Measurements from ENCODE around the gene TEKT5. TPM values are rescaled to one million over a fixed set of nuclear protein-coding genes. Genes with fewer than 3 reads are reported as not detected.

TEKT5 gene
- total RNA-seq, 6 experiments from 2014 or later, result not detected

GRCh38 chr16:10605636-10606035, 89.1 kb downstream of the TEKT5 start:
- Mint-ChIP-seq H3K4me3 (no peak overlapping the region), H3K27me3 (ENCODE audit: insufficient read depth) (peaks cover 20% of the 10 kb centered on the region), H3K27ac (no peak overlapping the region), H3K36me3 (ENCODE audit: low read depth) (no peaks in the 10 kb centered on the region), H3K4me1 (ENCODE audit: low read depth) (peaks cover 16% of the 10 kb centered on the region), H3K9me3 (no peaks in the 10 kb centered on the region; the same call in 1 of the 2 replicates)
- DNase-seq, result no peak
- TF ChIP-seq CTCF (IDR thresholded peaks at IDR 0.05), result no peak

DNA sequence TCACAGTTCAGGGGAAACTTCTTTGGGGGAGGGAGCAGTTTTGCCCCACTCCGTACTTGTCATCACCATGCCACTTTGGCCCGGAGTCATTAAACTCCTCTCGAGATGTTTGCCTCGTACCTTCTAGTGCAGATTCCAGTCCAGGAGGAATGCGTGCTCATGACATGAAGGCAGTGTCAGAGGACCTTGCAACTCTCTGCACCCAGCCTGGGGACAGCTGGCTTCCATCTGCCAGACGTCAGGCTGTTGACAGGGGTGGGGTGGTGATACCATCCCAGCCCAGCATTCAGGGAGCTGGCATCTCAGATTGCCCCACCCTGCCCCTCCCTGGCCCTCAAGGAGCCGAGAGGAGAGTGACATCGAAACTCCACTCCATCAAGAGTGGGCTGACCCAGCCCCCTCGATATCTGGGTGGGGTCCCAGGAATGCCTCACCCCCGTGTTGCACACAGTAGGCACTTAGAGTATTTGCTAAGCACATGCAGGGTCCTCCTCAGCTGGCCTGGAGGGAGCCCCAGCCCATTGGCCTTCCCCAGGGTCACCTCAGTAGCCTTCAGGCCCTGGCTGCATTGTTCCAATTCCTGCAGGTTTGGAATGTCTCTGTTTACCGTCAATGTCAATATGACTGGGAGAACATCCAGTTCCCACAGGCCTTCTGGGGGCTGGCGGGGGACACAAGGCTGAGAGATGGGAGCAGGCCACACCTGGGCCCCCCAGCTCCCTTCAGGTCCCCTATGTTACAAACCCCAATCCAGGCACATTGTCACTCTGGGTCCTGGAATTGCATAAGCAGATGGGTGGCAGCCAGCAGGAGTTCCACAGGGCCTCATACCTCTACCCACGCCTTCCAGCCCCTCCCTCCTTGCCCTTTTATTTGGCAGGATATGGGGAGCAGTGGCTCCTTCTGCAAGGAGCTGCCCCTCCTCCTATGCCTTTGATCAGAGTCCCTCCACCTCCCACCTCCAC, 93.0 kb downstream of the TEKT5 start:
- no peaks in the 10 kb centered on the region for H3K36me3 Mint-ChIP-seq (ENCODE audit: low read depth)
- peaks cover 35% of the 10 kb centered on the region for H3K27me3 Mint-ChIP-seq (ENCODE audit: insufficient read depth)
- H3K27ac Mint-ChIP-seq, result no peak overlapping the region
- no peaks in the 10 kb centered on the region; the same call in 1 of the 2 replicates for H3K9me3 Mint-ChIP-seq
- no peak for DNase-seq
- H3K4me3 Mint-ChIP-seq, result no peak overlapping the region
- H3K4me1 Mint-ChIP-seq (ENCODE audit: low read depth), result no peaks in the 10 kb centered on the region
- TF ChIP-seq CTCF (IDR thresholded peaks at IDR 0.05), result no peak

DNA sequence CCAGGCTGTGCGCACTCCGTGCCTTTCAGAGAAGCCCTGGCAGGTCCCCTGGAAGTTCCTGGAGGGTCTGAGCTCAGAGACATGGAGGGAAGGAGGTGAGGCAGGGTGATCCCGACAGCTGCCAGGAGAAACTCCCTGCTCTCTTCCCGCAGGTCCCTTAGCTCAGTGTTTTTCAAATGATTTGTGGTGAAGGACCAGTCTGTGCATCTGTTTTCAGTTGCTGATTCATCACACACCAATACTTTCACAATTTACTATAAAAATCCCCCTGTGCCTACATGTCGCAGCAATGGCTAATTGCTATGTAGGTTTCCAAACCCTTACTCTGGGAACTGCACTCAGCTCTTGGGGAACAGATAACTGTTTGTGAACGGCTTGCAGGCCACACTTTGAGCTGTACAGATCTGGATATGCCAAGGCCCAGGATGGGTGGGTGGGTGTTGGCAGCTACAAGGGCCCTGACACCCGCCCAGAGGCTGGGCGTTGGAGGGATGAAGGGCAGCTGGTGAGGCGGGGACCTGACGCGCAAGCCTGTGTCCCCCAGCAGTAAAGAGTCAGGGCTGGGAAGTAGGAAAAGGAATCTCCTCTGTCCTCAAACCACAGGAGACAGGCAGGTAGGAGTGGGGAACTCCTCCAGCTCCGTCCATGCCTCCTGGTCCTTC, 93.8 kb downstream of the TEKT5 start:
- no peaks in the 10 kb centered on the region for H3K36me3 Mint-ChIP-seq (ENCODE audit: low read depth)
- no peak for TF ChIP-seq CTCF (IDR thresholded peaks at IDR 0.05)

GRCh38 chr16:10599626-10600025, 95.1 kb downstream of the TEKT5 start:
- peaks cover 30% of the 10 kb centered on the region for H3K27me3 Mint-ChIP-seq (ENCODE audit: insufficient read depth)
- H3K36me3 Mint-ChIP-seq (ENCODE audit: low read depth), result no peaks in the 10 kb centered on the region
- no peak for TF ChIP-seq CTCF (IDR thresholded peaks at IDR 0.05)
- DNase-seq, result no peak
- no peaks in the 10 kb centered on the region; the same call in 1 of the 2 replicates for H3K9me3 Mint-ChIP-seq
- H3K27ac Mint-ChIP-seq, result no peak overlapping the region
- no peak overlapping the region for H3K4me3 Mint-ChIP-seq
- no peaks in the 10 kb centered on the region for H3K4me1 Mint-ChIP-seq (ENCODE audit: low read depth)

More for the DNA sequence above, 93.8 kb downstream of the TEKT5 start:
- H3K4me1 Mint-ChIP-seq (ENCODE audit: low read depth), result no peaks in the 10 kb centered on the region
- no peak overlapping the region for H3K4me3 Mint-ChIP-seq
- H3K27ac Mint-ChIP-seq, result no peak overlapping the region
- DNase-seq, result no peak
- peaks cover 34% of the 10 kb centered on the region for H3K27me3 Mint-ChIP-seq (ENCODE audit: insufficient read depth)
- H3K9me3 Mint-ChIP-seq, result no peaks in the 10 kb centered on the region; the same call in 1 of the 2 replicates

DNA sequence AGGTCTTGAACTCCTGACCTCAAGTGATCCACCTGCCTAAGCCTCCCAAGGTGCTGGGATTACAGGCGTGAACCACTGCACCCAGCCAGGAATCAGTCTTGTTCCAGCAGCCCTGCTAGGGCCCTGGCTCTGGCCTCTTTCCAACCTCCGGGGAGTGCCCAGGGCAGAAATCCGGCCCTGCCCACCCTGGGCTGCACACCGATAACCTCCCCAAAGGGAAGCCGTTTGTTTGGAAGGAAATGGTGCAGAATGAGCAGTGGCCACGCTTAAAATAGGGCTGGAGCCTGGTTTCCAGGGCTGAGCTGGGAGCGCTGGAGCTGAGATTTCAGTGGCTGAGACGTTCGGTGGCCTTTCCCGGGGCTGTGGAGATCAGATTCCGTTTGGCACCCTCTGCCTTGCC, 96.6 kb downstream of the TEKT5 start:
- Mint-ChIP-seq H3K4me3 (no peak overlapping the region), H3K4me1 (ENCODE audit: low read depth) (no peaks in the 10 kb centered on the region), H3K9me3 (no peaks in the 10 kb centered on the region; the same call in 1 of the 2 replicates), H3K27ac (no peak overlapping the region), H3K36me3 (ENCODE audit: low read depth) (no peaks in the 10 kb centered on the region), H3K27me3 (ENCODE audit: insufficient read depth) (peaks cover 30% of the 10 kb centered on the region)
- no peak for TF ChIP-seq CTCF (IDR thresholded peaks at IDR 0.05)
- DNase-seq, result no peak

Data from HFFc6 (cell line).